HG03442 (cell line): ENCODE measurements around the gene TXNRD2.
"Not testable (repeated sequence)": the region's sequence is repeated elsewhere in the genome, so short reads cannot be mapped to it uniquely, and the experiment has no call there.

ENCODE experiments used
- ATAC-seq: cut with Tn5 transposase; IDR thresholded peaks from one replicate; pipeline ENCODE4 v1.9.1; 2021; ENCODE audit warnings: mild to moderate bottlenecking, moderate library complexity; ENCODE audit not compliant: unreplicated experiment

Gene TXNRD2

GRCh38 chr22:19926028-19926427, 15.6 kb downstream of the TXNRD2 start:
- ATAC-seq: not testable (repeated sequence)

DNA sequence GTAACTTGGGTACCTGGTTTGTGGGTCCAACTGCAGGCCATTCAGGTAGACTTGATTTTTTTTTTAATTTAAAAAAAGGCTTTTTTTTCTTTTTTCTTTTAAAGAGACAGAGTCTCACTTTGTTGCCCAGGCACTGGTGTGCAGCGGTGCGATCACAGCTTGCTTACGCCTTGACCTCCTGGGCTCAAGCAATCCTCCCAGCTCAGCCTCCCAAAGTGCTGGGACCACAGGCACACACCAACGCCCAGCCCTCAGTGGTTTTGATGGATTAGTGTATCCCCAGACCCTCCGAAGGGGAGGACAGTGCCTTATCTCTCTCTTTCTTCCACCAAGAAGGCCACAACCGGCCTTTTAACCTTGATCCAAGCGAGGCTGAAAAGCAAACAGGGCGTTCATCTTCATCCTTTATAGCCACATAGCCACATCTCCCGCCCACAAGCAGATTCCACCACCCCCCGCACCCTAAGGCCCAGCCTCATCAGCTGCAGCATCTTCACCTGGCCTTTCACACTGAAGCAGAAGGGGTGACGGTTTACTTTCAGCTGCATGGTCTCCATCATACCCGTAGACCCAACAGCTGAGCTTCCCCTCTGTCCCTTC, 17.6 kb downstream of the TXNRD2 start:
- no peak for ATAC-seq

GRCh38 chr22:19921544-19922081, 20.0 kb downstream of the TXNRD2 start:
- no peak for ATAC-seq

DNA sequence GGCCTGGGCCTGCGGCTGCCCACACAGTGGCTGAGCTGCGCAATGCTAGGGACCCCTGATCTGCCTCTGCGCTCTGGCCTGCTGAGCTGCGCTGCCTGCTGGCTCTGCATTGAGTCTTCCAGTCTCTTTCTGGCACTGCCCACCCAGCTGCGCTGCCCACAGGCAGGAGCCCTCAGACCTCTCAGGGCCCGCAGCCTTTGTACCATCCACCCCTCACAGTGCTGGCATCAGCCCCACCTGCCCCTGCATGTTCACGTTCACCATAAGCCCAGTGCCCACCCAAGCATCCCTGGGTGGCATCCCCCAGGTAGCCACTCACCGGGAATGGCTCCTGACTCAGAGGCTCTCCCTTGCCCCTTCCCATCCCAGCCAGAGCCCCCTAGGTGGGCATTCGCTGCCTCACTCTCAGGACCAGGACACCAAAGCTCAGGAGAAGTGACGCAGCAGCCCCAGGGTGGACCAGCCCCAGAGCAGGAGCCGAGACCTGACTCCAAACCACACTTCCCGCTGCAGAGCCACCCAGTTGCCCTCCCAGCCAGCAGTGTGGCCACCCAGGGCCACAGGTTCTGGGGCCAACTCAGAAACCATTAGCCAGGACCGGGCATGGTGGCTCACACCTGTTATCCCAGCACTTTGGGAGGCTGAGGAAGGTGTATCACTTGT, 21.8 kb downstream of the TXNRD2 start:
- ATAC-seq: no peak

- ATAC-seq: no peak
These were observed 23.1 kb downstream of the TXNRD2 start for GRCh38 chr22:19918332-19919106.

GRCh38 chr22:19917389-19918138, 24.1 kb downstream of the TXNRD2 start:
- ATAC-seq: no peak

DNA sequence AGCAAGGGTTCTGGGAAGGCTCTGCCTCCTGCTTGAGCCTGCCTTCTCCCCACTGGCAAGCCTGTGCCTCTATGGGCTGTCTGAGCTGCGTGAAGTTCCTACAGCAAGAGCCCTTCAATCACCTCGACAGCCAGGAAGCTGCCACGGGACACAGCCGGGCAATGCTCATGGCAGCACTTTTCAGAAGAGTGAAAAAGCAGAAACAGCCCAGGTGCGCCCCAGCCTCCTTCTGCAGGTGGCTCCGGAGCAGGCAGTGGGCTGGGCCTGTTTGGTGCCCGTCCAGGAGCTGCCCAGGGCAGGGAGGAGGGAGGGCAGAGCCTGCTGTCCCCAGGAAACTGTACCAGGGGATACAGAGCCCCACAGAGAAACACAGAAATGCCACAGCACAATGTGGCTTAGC, 24.7 kb downstream of the TXNRD2 start:
- ATAC-seq: no peak

- ATAC-seq: no peak
These were observed 25.6 kb downstream of the TXNRD2 start for GRCh38 chr22:19916006-19916405.

DNA sequence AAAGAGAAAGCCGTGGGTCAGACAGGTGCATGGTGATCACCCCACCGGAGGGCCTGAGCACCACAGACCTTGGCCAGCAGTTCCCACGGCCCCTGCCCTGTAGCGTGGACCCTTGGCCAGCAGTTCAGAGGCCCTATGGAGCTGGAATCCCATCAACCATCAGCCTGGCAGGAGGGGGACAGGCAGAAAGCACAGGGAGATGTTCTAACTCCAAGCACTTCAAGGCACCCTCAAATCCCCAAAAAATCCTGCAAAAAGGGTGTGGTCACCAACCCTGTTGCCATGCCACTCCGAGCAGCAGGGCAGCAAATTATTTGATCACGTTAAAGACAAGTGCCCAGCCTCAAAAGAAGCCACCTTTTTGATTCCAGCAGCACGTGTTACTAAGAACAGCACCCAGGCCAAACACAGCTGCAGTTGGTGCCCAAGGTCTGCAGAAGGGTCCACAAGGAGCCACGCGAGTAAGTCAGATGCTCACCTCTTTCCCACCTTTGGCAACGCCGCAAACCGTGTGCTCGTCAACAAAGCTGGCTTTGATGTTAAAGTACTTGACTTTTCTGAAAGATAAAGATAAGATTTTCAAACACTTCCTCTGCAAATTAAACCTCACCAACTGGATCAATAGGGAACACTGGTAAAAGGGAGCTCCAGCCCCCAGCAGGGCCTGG, 26.2 kb downstream of the TXNRD2 start:
- ATAC-seq: no peak

GRCh38 chr22:19914201-19914943, 27.2 kb downstream of the TXNRD2 start:
- ATAC-seq: no peak

DNA sequence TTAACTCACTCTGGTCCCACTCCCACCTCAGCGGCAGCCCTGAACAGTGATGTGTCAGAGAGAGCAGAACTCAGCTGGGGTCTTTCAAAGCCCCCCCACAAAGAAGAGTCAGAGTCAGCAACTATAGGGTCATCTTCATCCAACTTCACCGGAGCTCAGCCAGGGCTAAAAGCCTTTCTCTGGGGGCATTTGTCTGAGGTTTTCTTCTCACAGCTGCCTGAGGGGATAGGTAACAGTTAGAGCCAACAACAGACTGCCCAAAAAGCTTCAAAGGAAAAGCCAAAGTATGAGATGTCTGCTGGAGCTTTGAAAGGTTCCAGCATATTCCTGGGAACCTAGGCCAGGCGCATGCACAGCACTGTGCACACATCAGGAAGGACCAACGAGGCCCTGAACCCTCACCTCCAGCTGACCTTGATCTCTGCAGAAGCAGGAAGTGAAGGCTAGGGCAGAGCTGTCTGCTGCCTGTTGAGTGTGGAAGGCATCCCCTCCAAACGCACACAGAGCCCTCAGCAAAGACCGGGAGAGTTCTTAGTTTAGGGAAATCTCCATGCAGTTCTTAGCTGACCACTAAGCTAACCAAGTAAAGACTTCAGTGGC, 28.2 kb downstream of the TXNRD2 start:
- ATAC-seq: no peak

GRCh38 chr22:19912271-19912999, 29.2 kb downstream of the TXNRD2 start:
- no peak for ATAC-seq

DNA sequence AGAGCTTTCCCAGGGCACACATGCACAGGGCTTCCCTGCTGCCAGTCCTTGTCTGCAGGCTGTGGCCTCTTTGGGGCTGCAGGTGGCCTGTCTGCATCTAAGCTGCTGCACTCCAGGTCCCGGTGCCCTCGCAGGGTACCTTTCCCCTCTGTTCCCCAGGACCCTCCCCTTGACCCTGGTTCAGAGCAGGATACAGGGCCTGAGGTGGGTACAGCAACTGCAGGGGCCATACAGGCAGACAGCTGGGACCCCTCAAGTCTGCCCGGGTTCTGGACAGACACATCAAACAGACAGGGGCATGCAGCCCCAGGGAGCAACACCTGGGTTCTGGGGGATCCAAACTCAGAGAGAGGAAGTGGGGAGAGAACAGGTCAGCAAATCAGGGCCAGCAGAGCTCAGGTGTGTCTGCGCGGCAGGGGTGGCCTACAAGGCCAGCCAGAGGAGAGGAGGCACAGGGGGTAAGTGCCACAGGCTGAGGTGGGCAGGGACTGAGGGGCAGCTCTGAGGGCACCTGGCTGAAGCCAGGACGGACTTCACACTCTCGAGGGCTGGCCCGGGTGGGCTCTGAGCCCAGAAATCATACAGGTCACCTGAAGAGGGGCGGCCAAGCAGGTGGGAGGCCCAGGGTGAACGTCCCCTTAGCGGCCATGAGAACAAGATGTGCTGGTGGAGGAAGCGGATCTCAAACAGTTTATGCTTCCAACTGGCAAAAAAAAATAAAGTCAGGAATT, 29.9 kb downstream of the TXNRD2 start:
- no peak for ATAC-seq

DNA sequence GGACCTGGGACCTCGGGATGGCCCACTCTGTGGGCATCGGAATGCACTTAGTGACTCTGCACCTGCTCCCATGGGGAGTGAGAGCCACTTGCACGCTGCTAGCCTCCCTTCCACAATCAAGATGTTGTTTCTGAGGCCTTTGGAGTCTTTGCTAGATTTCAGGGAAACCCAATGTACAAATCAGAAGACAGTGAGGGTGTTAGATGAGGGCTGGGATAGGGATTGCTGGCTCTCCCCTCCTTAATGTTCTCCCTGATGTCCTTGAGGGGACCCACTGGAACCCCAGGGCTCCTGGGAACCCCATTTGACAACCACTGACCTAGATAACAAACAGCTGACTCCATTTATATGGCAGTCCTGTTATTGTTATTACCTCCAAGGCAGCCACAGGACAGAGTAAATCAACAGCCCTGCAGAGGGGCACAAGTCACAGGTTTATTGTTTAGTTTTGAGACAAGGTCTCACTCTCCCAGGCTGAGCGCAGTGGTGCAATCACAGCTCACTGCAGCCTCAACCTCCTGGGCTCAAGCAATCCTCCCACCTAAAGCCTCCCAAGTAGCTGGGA, 31.4 kb downstream of the TXNRD2 start:
- ATAC-seq: no peak

DNA sequence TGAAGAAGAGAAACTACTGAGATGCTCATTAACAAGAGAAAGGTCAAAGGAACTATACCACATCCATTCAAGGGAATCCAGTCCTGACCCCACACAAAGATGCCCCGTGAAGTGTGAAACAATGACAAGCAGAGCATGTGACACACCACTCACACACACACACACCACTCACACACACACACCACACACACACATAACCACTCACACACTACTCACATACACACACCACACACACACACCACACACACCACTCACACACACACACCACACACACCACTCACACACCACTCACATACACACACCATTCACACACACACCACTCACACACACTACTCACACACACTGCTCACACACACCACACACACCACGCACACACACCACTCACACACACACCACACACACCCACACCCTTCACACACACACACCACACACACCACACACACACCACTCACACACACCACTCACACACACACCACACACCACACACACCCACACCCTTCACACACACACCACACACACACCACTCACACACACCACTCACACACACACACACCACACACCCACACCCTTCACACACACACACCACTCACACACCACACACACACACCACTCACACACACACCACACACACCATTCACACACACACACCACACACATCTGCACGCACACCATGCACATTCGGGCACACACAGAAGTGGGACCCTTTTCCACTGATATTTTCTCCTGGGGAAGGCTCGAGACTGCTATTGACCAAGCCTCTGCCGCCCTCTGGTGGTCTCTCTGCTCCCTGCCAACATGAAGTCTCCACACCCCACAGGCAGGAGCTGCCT, 32.1 kb downstream of the TXNRD2 start:
- ATAC-seq: no peak

- not testable (repeated sequence) for ATAC-seq
These were observed 33.7 kb downstream of the TXNRD2 start for GRCh38 chr22:19907902-19908301.

DNA sequence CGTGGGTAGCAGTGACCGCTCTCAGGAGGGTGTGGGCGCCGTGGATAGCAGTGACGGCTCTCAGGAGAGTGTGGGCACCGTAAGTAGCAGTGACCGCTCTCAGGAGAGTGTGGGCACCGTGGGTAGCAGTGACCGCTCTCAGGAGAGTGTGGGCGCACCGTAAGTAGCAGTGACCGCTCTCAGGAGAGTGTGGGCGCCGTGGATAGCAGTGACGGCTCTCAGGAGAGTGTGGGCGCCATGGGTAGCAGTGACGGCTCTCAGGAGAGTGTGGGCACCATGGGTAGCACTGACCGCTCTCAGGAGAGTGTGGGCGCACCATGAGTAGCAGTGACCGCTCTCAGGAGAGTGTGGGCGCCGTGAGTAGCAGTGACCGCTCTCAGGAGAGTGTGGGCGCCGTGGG, 34.8 kb downstream of the TXNRD2 start:
- ATAC-seq: not testable (repeated sequence)
